ENCODE results near the gene ADD3. TPM values are rescaled to one million over a fixed set of nuclear protein-coding genes. Genes with fewer than 3 reads are reported as not detected.

ADD3 gene
- total and polyA plus RNA-seq, 2 of the 13 experiments (the other 11 are each of a cell fraction or from before 2014, with no cell fraction given) = 44.7 to 57.5 TPM

GRCh38 chr10:110181911-110182310 is 174.1 kb downstream of the ADD3 start:
- no peaks in the 10 kb centered on the region for H3K79me2 ChIP-seq (ENCODE audit: insufficient read depth, low read length)
- TF ChIP-seq TCF7 (IDR thresholded peaks at IDR 0.05; ENCODE audit: low read depth) (no peak), ZNF792 (CRISPR knock-in tag; IDR thresholded peaks at IDR 0.05) (no peak), RBFOX2 (IDR thresholded peaks at IDR 0.05; ENCODE audit: low read depth, low read length) (no peak), PHB2 (IDR thresholded peaks at IDR 0.05; ENCODE audit: partially characterized antibody) (no peak), ZBTB42 (CRISPR knock-in tag; IDR thresholded peaks at IDR 0.05) (no peak), TEAD3 (CRISPR knock-in tag; optimal IDR thresholded peaks at IDR 0.05; ENCODE audit: borderline replicate concordance) (no peak)
- TF ChIP-seq, protein P1, sequence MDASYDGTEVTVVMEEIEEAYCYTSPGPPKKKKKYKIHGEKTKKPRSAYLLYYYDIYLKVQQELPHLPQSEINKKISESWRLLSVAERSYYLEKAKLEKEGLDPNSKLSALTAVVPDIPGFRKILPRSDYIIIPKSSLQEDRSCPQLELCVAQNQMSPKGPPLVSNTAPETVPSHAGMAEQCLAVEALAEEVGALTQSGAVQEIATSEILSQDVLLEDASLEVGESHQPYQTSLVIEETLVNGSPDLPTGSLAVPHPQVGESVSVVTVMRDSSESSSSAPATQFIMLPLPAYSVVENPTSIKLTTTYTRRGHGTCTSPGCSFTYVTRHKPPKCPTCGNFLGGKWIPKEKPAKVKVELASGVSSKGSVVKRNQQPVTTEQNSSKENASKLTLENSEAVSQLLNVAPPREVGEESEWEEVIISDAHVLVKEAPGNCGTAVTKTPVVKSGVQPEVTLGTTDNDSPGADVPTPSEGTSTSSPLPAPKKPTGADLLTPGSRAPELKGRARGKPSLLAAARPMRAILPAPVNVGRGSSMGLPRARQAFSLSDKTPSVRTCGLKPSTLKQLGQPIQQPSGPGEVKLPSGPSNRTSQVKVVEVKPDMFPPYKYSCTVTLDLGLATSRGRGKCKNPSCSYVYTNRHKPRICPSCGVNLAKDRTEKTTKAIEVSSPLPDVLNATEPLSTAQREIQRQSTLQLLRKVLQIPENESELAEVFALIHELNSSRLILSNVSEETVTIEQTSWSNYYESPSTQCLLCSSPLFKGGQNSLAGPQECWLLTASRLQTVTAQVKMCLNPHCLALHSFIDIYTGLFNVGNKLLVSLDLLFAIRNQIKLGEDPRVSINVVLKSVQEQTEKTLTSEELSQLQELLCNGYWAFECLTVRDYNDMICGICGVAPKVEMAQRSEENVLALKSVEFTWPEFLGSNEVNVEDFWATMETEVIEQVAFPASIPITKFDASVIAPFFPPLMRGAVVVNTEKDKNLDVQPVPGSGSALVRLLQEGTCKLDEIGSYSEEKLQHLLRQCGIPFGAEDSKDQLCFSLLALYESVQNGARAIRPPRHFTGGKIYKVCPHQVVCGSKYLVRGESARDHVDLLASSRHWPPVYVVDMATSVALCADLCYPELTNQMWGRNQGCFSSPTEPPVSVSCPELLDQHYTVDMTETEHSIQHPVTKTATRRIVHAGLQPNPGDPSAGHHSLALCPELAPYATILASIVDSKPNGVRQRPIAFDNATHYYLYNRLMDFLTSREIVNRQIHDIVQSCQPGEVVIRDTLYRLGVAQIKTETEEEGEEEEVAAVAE (CRISPR knock-in tag; IDR thresholded peaks at IDR 0.05; ENCODE audit: borderline replicate concordance) = no peak
- TF ChIP-seq, protein P2, sequence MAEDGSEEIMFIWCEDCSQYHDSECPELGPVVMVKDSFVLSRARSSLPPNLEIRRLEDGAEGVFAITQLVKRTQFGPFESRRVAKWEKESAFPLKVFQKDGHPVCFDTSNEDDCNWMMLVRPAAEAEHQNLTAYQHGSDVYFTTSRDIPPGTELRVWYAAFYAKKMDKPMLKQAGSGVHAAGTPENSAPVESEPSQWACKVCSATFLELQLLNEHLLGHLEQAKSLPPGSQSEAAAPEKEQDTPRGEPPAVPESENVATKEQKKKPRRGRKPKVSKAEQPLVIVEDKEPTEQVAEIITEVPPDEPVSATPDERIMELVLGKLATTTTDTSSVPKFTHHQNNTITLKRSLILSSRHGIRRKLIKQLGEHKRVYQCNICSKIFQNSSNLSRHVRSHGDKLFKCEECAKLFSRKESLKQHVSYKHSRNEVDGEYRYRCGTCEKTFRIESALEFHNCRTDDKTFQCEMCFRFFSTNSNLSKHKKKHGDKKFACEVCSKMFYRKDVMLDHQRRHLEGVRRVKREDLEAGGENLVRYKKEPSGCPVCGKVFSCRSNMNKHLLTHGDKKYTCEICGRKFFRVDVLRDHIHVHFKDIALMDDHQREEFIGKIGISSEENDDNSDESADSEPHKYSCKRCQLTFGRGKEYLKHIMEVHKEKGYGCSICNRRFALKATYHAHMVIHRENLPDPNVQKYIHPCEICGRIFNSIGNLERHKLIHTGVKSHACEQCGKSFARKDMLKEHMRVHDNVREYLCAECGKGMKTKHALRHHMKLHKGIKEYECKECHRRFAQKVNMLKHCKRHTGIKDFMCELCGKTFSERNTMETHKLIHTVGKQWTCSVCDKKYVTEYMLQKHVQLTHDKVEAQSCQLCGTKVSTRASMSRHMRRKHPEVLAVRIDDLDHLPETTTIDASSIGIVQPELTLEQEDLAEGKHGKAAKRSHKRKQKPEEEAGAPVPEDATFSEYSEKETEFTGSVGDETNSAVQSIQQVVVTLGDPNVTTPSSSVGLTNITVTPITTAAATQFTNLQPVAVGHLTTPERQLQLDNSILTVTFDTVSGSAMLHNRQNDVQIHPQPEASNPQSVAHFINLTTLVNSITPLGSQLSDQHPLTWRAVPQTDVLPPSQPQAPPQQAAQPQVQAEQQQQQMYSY (CRISPR knock-in tag; IDR thresholded peaks at IDR 0.05) = no peak
- WGBS (ENCODE audit: low lambda C conversion rate) = 44% methylated on average over 5 of the region's 5 CpGs
- no peak overlapping the region for H3K4me2 ChIP-seq (ENCODE audit: low read depth, low read length)
- BruUV-seq (replicated peaks) = no TSS peak
- no peaks in the 10 kb centered on the region for H3K36me3 ChIP-seq (replicated peaks in 1 of 2; ENCODE audit: control insufficient read depth in 1 of 2, insufficient read depth in 2 of 2, low read length in 2 of 2)
- H3K9me3 ChIP-seq (ENCODE audit: low read length) = no peaks in the 10 kb centered on the region
- H3K27me3 ChIP-seq (ENCODE audit: control insufficient read depth in 1 of 2, insufficient read depth in 2 of 2, low read length in 2 of 2) = no peaks in the 10 kb centered on the region; a peak in 4 of 5 replicates
- H3K9ac ChIP-seq (ENCODE audit: insufficient read depth, low read depth, low read length) = no peak overlapping the region
- no peak overlapping the region for H2AFZ ChIP-seq (ENCODE audit: low read length)
- H3K4me1 ChIP-seq (ENCODE audit: insufficient read depth, low read length) = no peaks in the 10 kb centered on the region
- DNase-seq (ENCODE audit: low spot score) (no peak), FAIRE-seq (no peak), ATAC-seq (no peak)
- H3K4me3 ChIP-seq (replicated peaks in 1 of 3; ENCODE audit: insufficient read depth in 1 of 3, low read depth in 2 of 3, low read length in 3 of 3) = no peak overlapping the region
- intact Hi-C loops (cut with micrococcal nuclease; ENCODE audit: unreplicated experiment) (no loop called here), in situ Hi-C loops (cut with HindIII; ENCODE audit: extremely low pct_ligation_motif_present, low pct_unique_long_range_greater_than_20kb) (no loop called here)
- POLR2A ChIA-PET = no interaction called here
- CTCF ChIA-PET (ENCODE audit: low intra/inter-chr PET ratio, low total read pairs) = no interaction called here
- no peaks in the 10 kb centered on the region for H4K20me1 ChIP-seq (ENCODE audit: insufficient read depth, low read length)
- no peak overlapping the region for H3K27ac ChIP-seq (ENCODE audit: extremely low read length, insufficient read depth, low read length)

All from HepG2 (cell line).